Natural killer cell (primary cell): ENCODE data around the gene MARK1. TPM values are rescaled to one million over a fixed set of nuclear protein-coding genes. Genes with fewer than 3 reads are reported as not detected.

Experiments
- ATAC-seq, 3 donors: fragments of 150-1000 bp in 2 of 3; fragments of 200-7000 bp in 1 of 3; cut with Tn5 transposase; 1 replicate in 1 of 3; 2 replicates in 2 of 3; pipeline ENCODE4 v1.10.0; 2021; ENCODE audit warnings: mild to moderate bottlenecking in 2 of 3, moderate library complexity in 2 of 3
- DNase-seq, 2 donors: peaks; one replicate each; pipeline versions ENCODE4 v3.0.0 to v3.0.0-alpha.2; 2013 to 2021; ENCODE audit warnings: mixed read lengths in 1 of 2
- H3K27ac ChIP-seq: one replicate; pipeline ENCODE4 v1.5.1; 2013; ENCODE audit warnings: mild to moderate bottlenecking, low read length
- H3K27me3 ChIP-seq: one replicate; pipeline ENCODE4 v1.6.1; 2013; ENCODE audit warnings: low read length; ENCODE audit not compliant: control insufficient read depth, insufficient read depth
- H3K36me3 ChIP-seq: one replicate; pipeline ENCODE4 v1.6.1; 2013; ENCODE audit warnings: low read length; ENCODE audit not compliant: control insufficient read depth, insufficient read depth
- H3K4me1 ChIP-seq: one replicate; pipeline ENCODE4 v1.6.1; 2013; ENCODE audit warnings: low read length; ENCODE audit not compliant: control insufficient read depth, insufficient read depth
- H3K4me3 ChIP-seq: one replicate; pipeline ENCODE4 v1.5.1; 2013; ENCODE audit warnings: low read length
- H3K9me3 ChIP-seq: one replicate; pipeline ENCODE4 v1.6.1; 2013; ENCODE audit warnings: low read length; ENCODE audit not compliant: control insufficient read depth, insufficient read depth
- H3K27ac Mint-ChIP-seq, 2 donors: one replicate each; pipeline ENCODE4 v1.8.0; 2022; ENCODE audit warnings: mild to moderate bottlenecking in 2 of 2, mixed read lengths in 2 of 2, moderate library complexity in 1 of 2
- H3K27me3 Mint-ChIP-seq, 2 donors: one replicate each; pipeline ENCODE4 v1.8.0; 2022; ENCODE audit warnings: low read depth in 2 of 2, mixed read lengths in 2 of 2
- H3K36me3 Mint-ChIP-seq: one replicate; pipeline ENCODE4 v1.8.0; 2022; ENCODE audit warnings: mixed read lengths
- H3K4me1 Mint-ChIP-seq, 2 donors: one replicate each; pipeline ENCODE4 v1.8.0; 2022; ENCODE audit warnings: mixed read lengths in 2 of 2
- H3K4me3 Mint-ChIP-seq: one replicate; pipeline ENCODE4 v1.8.0; 2022; ENCODE audit warnings: mild to moderate bottlenecking, moderate library complexity, mixed read lengths
- H3K9me3 Mint-ChIP-seq, 2 donors: one replicate each; pipeline ENCODE4 v1.8.0; 2022; ENCODE audit warnings: mixed read lengths in 2 of 2
- WGBS: methylation state at CpG from one replicate; pipeline ENCODE4 v1.1.7; 2013; ENCODE audit warnings: missing lambda C conversion rate; ENCODE audit not compliant: insufficient coverage; 5-methylcytosine and 5-hydroxymethylcytosine counted together
- intact Hi-C: fragments of 100-400 bp; cut with micrococcal nuclease; formaldehyde crosslinking; loops from one replicate; pipeline ENCODE4 v1.14.2; 2022
- total RNA-seq, 4 donors: library from RNA; stranded (reverse); fragments of 120-200 nt in 1 of 4; gene quantifications; one replicate each; pipeline versions ENCODE4 v1.2.3 to v1.2.4, GENCODE V29; 2013 to 2022
- TF ChIP-seq, protein P1 (sequence below): fragments of 200-600 bp; IDR thresholded peaks from one replicate; pipeline ENCODE4 v1.8.0; 2022; ENCODE audit warnings: antibody characterized with exemption

The MARK1 gene
- total RNA-seq, 3 donors from 2014 or later (not counting 1 experiment from before 2014, with no cell fraction given) = 0.13 TPM; not detected in 2

DNA sequence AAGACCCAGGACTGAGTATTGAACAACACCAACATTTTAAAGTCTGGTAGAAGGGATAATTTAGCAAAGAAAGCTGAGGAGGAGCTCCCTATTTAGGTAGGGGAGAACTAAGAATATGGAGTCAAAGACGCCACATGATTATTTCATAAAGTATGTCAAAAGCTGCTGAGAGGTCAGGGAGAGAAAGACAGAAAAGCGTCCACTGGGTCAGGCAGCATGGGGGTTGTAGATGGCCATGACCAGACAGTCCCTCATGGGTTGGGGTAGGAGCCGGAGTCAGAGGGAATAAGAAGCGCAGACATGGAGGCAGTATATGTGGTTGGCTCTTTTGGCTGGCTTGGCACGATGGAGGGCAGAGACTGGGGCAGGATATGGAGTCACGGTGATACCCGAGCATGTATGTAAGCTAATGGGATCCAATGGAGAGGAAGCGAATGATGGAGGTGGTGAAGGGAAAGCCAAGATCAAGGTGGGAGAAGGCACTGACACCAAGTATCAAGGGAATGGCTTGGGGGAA is 167.0 kb downstream of the MARK1 start:
- no peak for ATAC-seq
- TF ChIP-seq, protein P1, sequence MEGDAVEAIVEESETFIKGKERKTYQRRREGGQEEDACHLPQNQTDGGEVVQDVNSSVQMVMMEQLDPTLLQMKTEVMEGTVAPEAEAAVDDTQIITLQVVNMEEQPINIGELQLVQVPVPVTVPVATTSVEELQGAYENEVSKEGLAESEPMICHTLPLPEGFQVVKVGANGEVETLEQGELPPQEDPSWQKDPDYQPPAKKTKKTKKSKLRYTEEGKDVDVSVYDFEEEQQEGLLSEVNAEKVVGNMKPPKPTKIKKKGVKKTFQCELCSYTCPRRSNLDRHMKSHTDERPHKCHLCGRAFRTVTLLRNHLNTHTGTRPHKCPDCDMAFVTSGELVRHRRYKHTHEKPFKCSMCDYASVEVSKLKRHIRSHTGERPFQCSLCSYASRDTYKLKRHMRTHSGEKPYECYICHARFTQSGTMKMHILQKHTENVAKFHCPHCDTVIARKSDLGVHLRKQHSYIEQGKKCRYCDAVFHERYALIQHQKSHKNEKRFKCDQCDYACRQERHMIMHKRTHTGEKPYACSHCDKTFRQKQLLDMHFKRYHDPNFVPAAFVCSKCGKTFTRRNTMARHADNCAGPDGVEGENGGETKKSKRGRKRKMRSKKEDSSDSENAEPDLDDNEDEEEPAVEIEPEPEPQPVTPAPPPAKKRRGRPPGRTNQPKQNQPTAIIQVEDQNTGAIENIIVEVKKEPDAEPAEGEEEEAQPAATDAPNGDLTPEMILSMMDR = no peak
- Mint-ChIP-seq H3K27me3 (peaks cover 8 to 17% of the 10 kb centered on the region in 2 donors), H3K4me3 (no peak overlapping the region), H3K36me3 (no peaks in the 10 kb centered on the region), H3K4me1 (peaks cover 2 to 5% of the 10 kb centered on the region in 2 donors), H3K27ac (no peak overlapping the region), H3K9me3 (no peaks in the 10 kb centered on the region)
- intact Hi-C loops = no loop called here
- peaks cover 5% of the 10 kb centered on the region for H3K4me1 ChIP-seq
- peaks cover 7% of the 10 kb centered on the region for H3K27me3 ChIP-seq
- no peaks in the 10 kb centered on the region for H3K9me3 ChIP-seq
- H3K27ac ChIP-seq = no peak overlapping the region
- 95% methylated on average over 8 of the region's 8 CpGs for WGBS
- H3K36me3 ChIP-seq = no peaks in the 10 kb centered on the region
- DNase-seq = no peak
- no peak overlapping the region for H3K4me3 ChIP-seq

GRCh38 chr1:220695426-220695825 is 167.5 kb downstream of the MARK1 start:
- H3K36me3 ChIP-seq = no peaks in the 10 kb centered on the region
- Mint-ChIP-seq H3K27ac (no peak overlapping the region), H3K9me3 (no peaks in the 10 kb centered on the region), H3K4me1 (no peaks in the 10 kb centered on the region), H3K27me3 (peaks cover 8 to 15% of the 10 kb centered on the region in 2 donors), H3K36me3 (no peaks in the 10 kb centered on the region), H3K4me3 (no peak overlapping the region)
- TF ChIP-seq, protein P1 = no peak
- no peaks in the 10 kb centered on the region for H3K9me3 ChIP-seq
- no peak overlapping the region for H3K27ac ChIP-seq
- no peak overlapping the region for H3K4me3 ChIP-seq
- ATAC-seq = no peak
- peaks cover 7% of the 10 kb centered on the region for H3K27me3 ChIP-seq
- no peak for DNase-seq
- intact Hi-C loops = no loop called here
- WGBS = 91% methylated on average over 4 of the region's 4 CpGs
- H3K4me1 ChIP-seq = peaks cover 4% of the 10 kb centered on the region

DNA sequence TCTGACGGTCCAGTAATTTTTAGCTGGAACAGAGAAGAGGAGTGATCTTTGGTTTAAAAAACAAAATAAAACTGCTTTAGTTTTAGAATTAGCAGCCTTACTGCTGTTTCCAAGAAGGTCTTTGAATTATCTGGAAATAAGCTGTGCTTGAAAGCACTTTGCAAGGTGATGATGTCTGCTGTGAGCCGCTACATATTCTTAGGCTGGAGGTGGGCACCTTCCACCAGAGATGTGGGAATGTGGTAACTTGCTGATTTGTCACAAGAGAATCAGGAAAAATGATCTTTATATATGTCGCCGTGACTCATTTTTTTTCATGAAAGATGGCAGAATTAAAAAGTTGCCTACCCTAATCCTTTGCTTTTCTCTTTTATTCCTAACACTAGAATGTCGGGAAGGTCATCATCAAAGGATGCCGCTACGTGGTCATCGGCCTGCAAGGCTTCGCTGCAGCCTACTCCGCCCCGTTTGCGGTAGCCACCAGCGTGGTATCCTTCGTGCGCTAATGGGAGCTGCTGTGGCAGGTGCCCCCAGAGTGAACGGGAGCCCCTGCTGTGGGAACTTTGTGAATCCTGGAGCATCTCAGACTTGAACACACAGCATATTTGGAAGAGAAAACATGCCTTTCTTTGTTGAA is 168.4 kb downstream of the MARK1 start:
- no peaks in the 10 kb centered on the region for H3K36me3 ChIP-seq
- H3K4me3 Mint-ChIP-seq = no peak overlapping the region

More for the DNA sequence above, 168.4 kb downstream of the MARK1 start:
- Mint-ChIP-seq H3K4me1 (no peaks in the 10 kb centered on the region), H3K36me3 (no peaks in the 10 kb centered on the region), H3K9me3 (no peaks in the 10 kb centered on the region), H3K27me3 (peaks cover 8 to 15% of the 10 kb centered on the region in 2 donors), H3K27ac (no peak overlapping the region)
- H3K27ac ChIP-seq = no peak overlapping the region
- intact Hi-C loops = no loop called here
- 96% methylated on average over 16 of the region's 16 CpGs for WGBS
- TF ChIP-seq, protein P1 = no peak
- ATAC-seq (no peak), DNase-seq (no peak)
- no peak overlapping the region for H3K4me3 ChIP-seq
- H3K9me3 ChIP-seq = no peaks in the 10 kb centered on the region
- no peaks in the 10 kb centered on the region for H3K4me1 ChIP-seq
- H3K27me3 ChIP-seq = no peaks in the 10 kb centered on the region
